Measurements from ENCODE around the gene RNF157.
"Not testable (repeated sequence)": the region's sequence is repeated elsewhere in the genome, so short reads cannot be mapped to it uniquely, and the experiment has no call there.

RNF157 gene

DNA sequence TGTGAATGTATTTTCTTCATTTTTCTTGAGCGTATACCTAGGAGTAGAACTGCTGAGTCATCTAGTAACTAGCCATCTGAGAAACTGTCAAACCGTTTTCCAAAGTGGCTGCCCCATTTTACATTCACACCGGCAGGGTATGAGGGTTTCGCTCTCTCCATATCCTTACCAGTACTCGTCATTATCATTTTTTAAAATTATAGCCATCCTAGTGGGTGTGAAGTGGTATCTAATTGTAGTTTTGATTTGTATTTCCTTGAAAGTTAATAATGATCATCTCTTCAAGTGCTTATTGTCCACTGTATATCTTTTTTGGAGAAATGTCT is 6.0 kb downstream of the RNF157 start:
- DNase-seq (ENCODE audit: low read depth in 2 of 2) = no peak

DNA sequence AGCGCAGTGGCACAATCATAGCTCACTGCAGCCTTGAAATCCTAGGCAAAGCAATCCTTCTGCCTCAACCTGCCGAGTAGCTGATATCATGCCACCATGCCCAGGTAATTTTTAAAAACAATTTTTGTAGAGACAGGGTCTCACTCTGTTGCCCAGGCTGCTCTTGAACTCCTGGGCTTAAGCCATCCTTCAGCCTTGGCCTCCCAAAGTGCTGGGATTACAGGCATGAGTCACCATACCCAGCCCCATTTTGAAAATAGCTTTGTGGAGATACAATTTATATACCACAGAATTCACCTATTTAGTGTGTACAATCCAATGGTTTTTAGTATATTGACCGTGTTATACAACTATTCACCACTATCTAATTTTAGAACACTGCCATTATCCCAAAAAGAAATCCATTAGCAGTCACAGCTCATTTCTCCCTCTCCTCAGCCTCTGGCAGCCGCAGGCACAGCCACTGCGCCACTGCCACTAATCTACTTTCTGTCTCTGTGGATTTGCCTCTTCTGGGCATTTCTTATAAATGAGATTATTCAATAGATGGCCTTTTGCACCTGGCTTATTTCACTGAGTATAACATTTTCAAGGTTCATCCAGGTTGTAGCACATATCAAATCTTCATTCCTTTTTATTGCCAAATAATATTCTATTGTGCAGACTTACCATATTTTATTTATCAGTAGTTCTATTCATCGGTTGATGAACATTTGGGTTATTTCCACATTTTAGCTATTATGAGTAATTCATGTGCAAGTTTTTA is 6.5 kb downstream of the RNF157 start:
- no peak for DNase-seq (ENCODE audit: low read depth in 2 of 2)

DNA sequence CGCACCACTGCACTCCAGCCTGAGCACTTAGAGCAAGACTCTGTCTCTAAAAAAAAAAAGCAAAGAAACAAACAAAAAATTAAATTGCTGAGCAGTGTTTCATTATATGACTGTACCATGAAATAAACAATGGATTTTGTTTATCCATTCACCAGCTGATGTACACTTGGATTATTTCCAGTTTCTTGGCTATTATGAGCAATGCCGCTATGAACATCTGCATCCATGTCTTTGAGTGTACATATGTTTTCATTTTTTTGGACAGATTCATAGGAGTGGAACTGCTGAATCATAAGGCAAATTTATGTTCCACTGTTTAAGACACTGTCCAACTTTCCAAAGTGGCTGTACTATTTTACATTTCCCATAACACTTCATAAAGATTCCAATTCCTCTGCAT is 8.0 kb downstream of the RNF157 start:
- DNase-seq (ENCODE audit: low read depth in 2 of 2) = peak; percentile 82

GRCh38 chr17:76226749-76227148 is 13.5 kb downstream of the RNF157 start:
- not testable (repeated sequence) for DNase-seq (ENCODE audit: low read depth in 2 of 2)

DNA sequence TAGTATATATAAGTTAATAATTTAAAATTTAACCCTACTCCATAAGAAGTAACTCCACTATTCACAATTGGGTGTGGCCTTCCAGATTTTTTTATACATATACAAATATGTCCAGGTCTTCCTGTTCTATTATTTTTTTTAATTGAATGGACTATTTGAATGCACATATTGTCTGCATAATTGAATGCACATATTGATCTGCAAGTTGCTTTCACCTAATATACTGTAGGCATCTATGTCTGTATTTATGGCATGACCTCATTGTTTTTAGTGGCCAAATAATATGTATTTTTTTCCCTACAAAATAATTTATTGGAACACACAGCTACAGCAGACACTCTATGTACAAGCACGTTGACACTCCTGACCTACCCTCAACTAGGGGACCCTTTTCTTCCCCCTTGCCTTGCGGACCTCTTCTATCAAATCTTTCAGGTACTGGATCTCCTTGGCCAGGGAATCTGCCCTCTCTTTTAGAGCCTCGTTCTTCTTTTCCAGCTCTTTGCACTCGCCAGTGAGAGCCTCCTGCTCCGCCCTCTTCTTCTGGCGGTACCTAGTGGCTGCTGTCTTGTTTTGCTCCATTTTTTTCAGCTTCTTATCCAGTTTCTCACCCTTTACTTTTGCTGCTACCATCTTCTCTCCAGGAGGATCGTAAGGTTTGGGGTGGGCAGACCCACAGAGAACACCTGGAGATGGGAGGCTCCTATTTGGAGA is 14.8 kb downstream of the RNF157 start:
- not testable (repeated sequence) for DNase-seq (ENCODE audit: low read depth in 2 of 2)

DNA sequence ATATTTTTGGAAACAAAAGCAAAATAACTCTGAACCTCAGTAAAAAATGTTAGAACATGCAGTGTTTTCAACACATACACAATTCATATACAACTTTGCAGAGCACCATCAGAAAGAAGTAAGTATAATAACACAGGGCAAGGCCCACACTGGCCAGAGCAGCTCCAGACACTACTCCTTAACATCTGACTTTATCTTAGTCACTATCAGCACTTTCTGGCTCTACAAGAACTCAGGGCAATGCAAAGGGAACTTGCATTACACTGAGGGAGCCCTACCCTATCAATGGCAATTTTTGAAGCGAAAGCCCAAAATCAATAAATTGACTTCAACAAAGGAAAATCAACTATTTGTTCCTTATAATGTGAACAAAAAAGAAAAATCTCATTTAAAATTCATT is 16.5 kb downstream of the RNF157 start:
- DNase-seq (ENCODE audit: low read depth in 2 of 2) = no peak

GRCh38 chr17:76219670-76220383 is 20.5 kb downstream of the RNF157 start:
- no peak for DNase-seq (ENCODE audit: low read depth in 2 of 2)

DNA sequence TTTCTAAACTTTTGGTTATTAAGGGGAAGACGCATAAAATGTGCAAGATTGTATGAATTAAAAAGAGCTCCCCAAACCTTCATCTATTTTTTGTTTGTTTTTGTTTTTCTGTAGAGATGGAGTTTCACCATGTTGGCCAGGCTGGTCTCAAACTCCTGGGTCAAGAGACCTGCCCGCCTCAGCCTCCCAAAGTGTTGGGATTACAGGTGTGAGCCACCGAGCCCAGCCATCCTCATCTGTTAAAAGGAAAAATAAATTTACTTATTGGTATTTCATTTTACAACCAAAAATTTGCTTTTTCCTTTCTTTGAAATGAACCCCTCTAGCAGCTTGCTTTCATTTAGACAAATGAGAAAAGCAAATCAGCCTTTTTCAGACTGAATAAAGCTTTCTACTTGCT is 23.2 kb downstream of the RNF157 start:
- DNase-seq (ENCODE audit: low read depth in 2 of 2) = no peak

GRCh38 chr17:76213491-76213890 is 26.8 kb downstream of the RNF157 start:
- no peak for DNase-seq (ENCODE audit: low read depth in 2 of 2)

DNA sequence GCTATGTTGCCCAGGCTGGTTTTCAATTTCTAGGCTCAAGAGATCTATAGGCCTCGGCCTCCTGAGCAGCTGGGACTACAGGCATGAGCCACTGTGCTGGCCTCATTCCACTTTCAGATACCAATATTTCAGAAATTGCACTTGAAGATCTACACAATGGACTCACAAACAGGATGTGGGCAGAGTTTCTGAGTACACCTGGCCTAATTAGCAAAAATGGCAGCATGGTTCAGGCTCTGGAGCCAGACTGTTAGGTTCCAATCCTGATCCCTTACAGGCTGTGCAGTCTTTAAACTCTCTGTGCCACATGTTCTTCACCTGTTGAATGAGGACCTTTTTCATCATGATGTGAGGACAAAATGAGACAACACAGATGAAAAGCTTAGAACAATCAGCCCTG is 32.2 kb downstream of the RNF157 start:
- no peak for DNase-seq (ENCODE audit: low read depth in 2 of 2)

- DNase-seq (ENCODE audit: low read depth in 2 of 2) = no peak
Observed at GRCh38 chr17:76207275-76208059, 32.8 kb downstream of the RNF157 start.

DNA sequence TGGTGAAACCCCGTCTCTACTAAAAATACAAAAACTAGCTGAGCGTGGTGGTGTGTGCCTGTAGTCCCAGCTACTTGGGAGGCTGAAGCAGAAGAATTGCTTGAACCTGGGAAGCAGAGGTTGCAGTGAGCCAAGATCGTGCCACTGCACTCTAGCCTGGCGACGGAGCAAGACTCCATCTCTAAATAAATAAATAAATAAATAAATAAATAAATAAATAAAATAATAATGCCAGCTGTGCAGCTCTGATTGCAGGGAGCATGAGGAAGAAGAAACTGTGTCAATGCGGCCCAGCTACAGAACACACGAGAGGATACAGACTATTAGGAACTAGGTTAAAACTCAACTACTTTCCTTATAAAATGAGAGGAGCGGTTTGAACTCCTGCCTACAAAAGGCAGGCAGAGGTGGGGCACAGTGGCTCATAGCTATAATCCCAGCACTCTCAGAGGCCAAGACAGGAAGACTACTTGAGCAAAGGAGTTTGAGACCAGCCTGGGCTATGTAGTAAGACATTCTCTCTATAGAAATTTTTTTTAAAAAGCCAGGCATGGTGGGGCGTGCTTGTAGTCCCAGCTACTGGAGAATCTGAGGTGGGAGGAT is 34.6 kb downstream of the RNF157 start:
- DNase-seq (ENCODE audit: low read depth in 2 of 2) = not testable (repeated sequence)

- DNase-seq (ENCODE audit: low read depth in 2 of 2) = peak; percentile 28 to 32
Observed at GRCh38 chr17:76204277-76204676, 36.0 kb downstream of the RNF157 start.

GRCh38 chr17:76200354-76200753 is 39.9 kb downstream of the RNF157 start:
- no peak for DNase-seq (ENCODE audit: low read depth in 2 of 2)

DNA sequence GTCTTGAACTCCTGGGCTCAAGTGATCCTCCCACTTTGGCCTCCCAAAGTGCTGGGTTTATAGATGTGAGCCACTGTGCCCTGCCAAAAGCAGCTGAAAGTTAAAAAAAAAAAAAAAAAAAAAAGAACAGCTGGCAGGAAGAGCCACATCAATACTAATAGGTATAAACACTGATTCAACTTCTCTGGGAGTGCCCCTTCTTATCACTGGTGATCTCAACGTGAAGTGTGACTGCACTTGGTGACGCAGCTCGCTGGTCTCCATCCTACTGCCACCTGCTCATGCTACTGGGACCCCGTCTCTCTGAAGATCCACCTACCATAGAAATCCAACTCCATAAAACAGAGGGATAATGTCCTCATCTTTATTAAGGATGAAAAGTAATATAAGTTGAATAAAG is 40.8 kb downstream of the RNF157 start:
- DNase-seq (ENCODE audit: low read depth in 2 of 2) = no peak

DNA sequence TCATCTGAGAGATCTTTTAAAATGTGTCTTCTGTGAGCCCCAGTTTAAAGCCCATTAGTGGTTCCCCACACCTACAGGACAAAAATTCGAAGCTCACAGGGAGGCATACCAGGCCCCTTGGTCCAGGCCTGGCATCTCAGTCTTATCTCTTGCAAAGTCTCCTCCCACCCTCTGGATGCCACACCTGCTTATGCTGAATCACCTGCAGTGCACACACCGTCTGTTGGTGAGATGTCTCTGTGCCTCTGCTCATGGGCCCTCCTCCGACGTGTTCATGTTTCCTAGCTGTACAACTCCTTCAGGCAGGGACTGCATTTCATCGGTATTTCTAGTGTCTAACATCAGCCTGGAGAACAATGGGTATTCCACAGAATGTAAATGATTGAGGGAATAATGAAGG is 41.6 kb downstream of the RNF157 start:
- no peak for DNase-seq (ENCODE audit: low read depth in 2 of 2)

- DNase-seq (ENCODE audit: low read depth in 2 of 2) = no peak
Observed at GRCh38 chr17:76197911-76198310, 42.4 kb downstream of the RNF157 start.

GRCh38 chr17:76196675-76197074 is 43.6 kb downstream of the RNF157 start:
- DNase-seq (ENCODE audit: low read depth in 2 of 2) = no peak

GRCh38 chr17:76195281-76196096 is 44.8 kb downstream of the RNF157 start:
- DNase-seq (ENCODE audit: low read depth in 2 of 2) = no peak

GRCh38 chr17:76193591-76193990 is 46.7 kb downstream of the RNF157 start:
- DNase-seq (ENCODE audit: low read depth in 2 of 2) = no peak

DNA sequence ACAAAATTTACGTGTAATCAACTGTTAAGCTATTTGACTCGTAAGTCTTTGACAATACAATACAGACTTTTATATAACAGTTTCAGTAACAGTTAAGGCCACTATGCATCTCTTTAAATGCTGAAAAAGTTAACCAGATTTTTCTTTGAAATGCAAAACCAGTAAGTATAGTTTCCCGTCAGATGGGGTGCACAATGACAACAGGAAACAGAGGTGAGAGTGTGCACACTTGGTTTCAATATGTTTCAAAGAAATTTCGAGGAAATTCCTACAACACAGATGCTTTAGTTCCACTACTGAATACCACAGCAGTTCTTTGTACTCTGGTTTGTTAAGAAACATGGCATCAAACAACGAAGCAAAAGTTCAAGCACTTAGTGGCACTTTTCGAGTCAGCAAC is 48.4 kb downstream of the RNF157 start:
- DNase-seq (ENCODE audit: low read depth in 2 of 2) = no peak
